HCT116 (cell line): ENCODE results near the gene ZYG11A. TPM values are rescaled to one million over a fixed set of nuclear protein-coding genes. Genes with fewer than 3 reads are reported as not detected.

Source experiments
- ATAC-seq: fragments of 200-7000 bp; cut with Tn5 transposase; 2 replicates; pipeline ENCODE4 v1.9.1; 2020; ENCODE audit warnings: mild to moderate bottlenecking, moderate library complexity
- BruUV-seq: library from RNA; stranded (reverse); fragments of 400-500 nt; replicated peaks from 2 replicates; lab custom pipeline; 2021; lab: Mats Ljungman, UMichigan
- CTCF ChIA-PET: fragments of 300-600 bp; sonication (Branson Sonifier 250); formaldehyde crosslinking; loops from one replicate; lab custom pipeline; 2021; ENCODE audit warnings: antibody characterized with exemption; lab: Charles Lee
- POLR2A ChIA-PET: fragments of 300-600, 350-600 bp; sonication (Branson Sonifier 250); formaldehyde crosslinking; loops from one replicate; lab custom pipeline; 2021; ENCODE audit warnings: antibody characterized with exemption; lab: Charles Lee
- RAD21 ChIA-PET, 2 experiments: fragments of 300-600 bp; sonication (Branson Sonifier 250); formaldehyde crosslinking; loops; one replicate each; lab custom pipeline; 2023; ENCODE audit warnings: low total read pairs in 2 of 2; ENCODE audit not compliant: uncharacterized antibody in 2 of 2, unreplicated experiment in 2 of 2, low non-redundant PET in 1 of 2; lab: Charles Lee
- DNase-seq: peaks from one replicate; pipeline ENCODE4 v3.0.0-alpha.2; 2010; ENCODE audit warnings: low read depth, low spot score
- H2AFZ ChIP-seq: fragments of 200-600 bp; shearing (Covaris generic), sonication (generic); 2 replicates; pipeline ENCODE4 v1.6.1; 2017; ENCODE audit warnings: low read depth, mixed run types, mixed read lengths, antibody characterized with exemption, low read length; ENCODE audit not compliant: poor library complexity, severe bottlenecking
- H3K27ac ChIP-seq: 2 replicates; pipeline ENCODE4 v1.5.1; 2012; ENCODE audit warnings: low read depth, low read length
- H3K27me3 ChIP-seq: fragments of 200-600 bp; sonication (generic); 2 replicates; pipeline ENCODE4 v1.6.1; 2016; ENCODE audit warnings: mixed run types, low read length, mixed read lengths; ENCODE audit not compliant: insufficient read depth
- H3K36me3 ChIP-seq, 2 experiments: fragments of 200-500 bp in 1 of 2; fragments of 200-600 bp in 1 of 2; sonication (Bioruptor generic) in 1 of 2; sonication (generic) in 1 of 2; 2 replicates each; pipeline versions ENCODE4 v1.5.1 to v1.6.1; 2014 to 2016; ENCODE audit warnings: low read length in 2 of 2, inconsistent platforms in 1 of 2, mixed read lengths in 1 of 2, mixed run types in 1 of 2; ENCODE audit not compliant: insufficient read depth in 2 of 2, control insufficient read depth in 1 of 2
- H3K4me1 ChIP-seq, 2 experiments: fragments of 200-600 bp in 1 of 2; sonication (generic) in 1 of 2; 2 replicates each; pipeline versions ENCODE4 v1.5.1 to v1.6.1; 2012 to 2017; ENCODE audit warnings: low read length in 2 of 2, inconsistent platforms in 1 of 2, mild to moderate bottlenecking in 1 of 2, mixed read lengths in 1 of 2, mixed run types in 1 of 2, moderate library complexity in 1 of 2; ENCODE audit not compliant: insufficient read depth in 2 of 2, control insufficient read depth in 1 of 2
- H3K4me2 ChIP-seq: fragments of 200-600 bp; sonication (generic); 2 replicates; pipeline ENCODE4 v1.6.1; 2017; ENCODE audit warnings: mixed run types, low read length, mixed read lengths
- H3K4me3 ChIP-seq, 2 experiments: fragments of 200-600 bp in 1 of 2; sonication (generic) in 1 of 2; replicated peaks in 1 of 2; 2 replicates each; pipeline ENCODE4 v1.5.1; 2011 to 2016; ENCODE audit warnings: low read length in 2 of 2, control low read depth in 1 of 2, low read depth in 1 of 2, mild to moderate bottlenecking in 1 of 2, mixed read lengths in 1 of 2, mixed run types in 1 of 2
- H3K79me2 ChIP-seq: fragments of 200-600 bp; sonication (generic); 2 replicates; pipeline ENCODE4 v1.6.1; 2017; ENCODE audit warnings: mild to moderate bottlenecking, mixed run types, low read length, moderate library complexity, mixed read lengths; ENCODE audit not compliant: insufficient read depth
- H3K9ac ChIP-seq: fragments of 200-600 bp; sonication (generic); 2 replicates; pipeline ENCODE4 v1.6.1; 2016; ENCODE audit warnings: low read length, mixed read lengths
- H3K9me2 ChIP-seq: fragments of 200-600 bp; sonication (generic), shearing (Covaris generic); 2 replicates; pipeline ENCODE4 v1.6.1; 2017; ENCODE audit warnings: mixed run types, mild to moderate bottlenecking, moderate library complexity; ENCODE audit not compliant: insufficient read depth
- H3K9me3 ChIP-seq, 2 experiments: fragments of 200-500 bp in 1 of 2; fragments of 200-600 bp in 1 of 2; sonication (Bioruptor generic) in 1 of 2; sonication (generic) in 1 of 2; 2 replicates each; pipeline ENCODE4 v1.6.1; 2014 to 2017; ENCODE audit warnings: low read length in 2 of 2, mixed read lengths in 2 of 2, inconsistent platforms in 1 of 2, low read depth in 1 of 2, mild to moderate bottlenecking in 1 of 2, mixed run types in 1 of 2, moderate library complexity in 1 of 2; ENCODE audit not compliant: control insufficient read depth in 1 of 2, insufficient read depth in 1 of 2
- H4K20me1 ChIP-seq: fragments of 200-600 bp; sonication (generic), shearing (Covaris generic); 2 replicates; pipeline ENCODE4 v1.6.1; 2017; ENCODE audit warnings: mixed run types, mild to moderate bottlenecking, moderate library complexity; ENCODE audit not compliant: insufficient read depth
- CEBPB ChIP-seq: IDR thresholded peaks from 2 replicates; pipeline ENCODE4 v1.6.1; 2012; ENCODE audit warnings: low read depth
- CTCF ChIP-seq, 3 experiments: fragments of 200-600 bp in 1 of 3; sonication (generic) in 1 of 3; IDR thresholded peaks in 2 of 3; conservative IDR thresholded peaks in 1 of 3; 2 replicates each; pipeline ENCODE4 v1.5.1; 2012 to 2017; ENCODE audit warnings: low read depth in 2 of 3, low read length in 2 of 3, antibody characterized with exemption in 1 of 3, borderline replicate concordance in 1 of 3, control low read depth in 1 of 3, mild to moderate bottlenecking in 1 of 3, mixed read lengths in 1 of 3, mixed run types in 1 of 3, moderate library complexity in 1 of 3; ENCODE audit not compliant: insufficient read depth in 1 of 3
- EGR1 ChIP-seq: IDR thresholded peaks from 2 replicates; pipeline ENCODE4 v1.6.1; 2012; ENCODE audit warnings: low read depth
- ELF1 ChIP-seq: IDR thresholded peaks from 2 replicates; pipeline ENCODE4 v1.6.1; 2012; ENCODE audit warnings: low read depth, borderline replicate concordance
- EZH2 ChIP-seq: fragments of 200-600 bp; sonication (generic); IDR thresholded peaks from 2 replicates; pipeline ENCODE4 v1.6.1; 2017; ENCODE audit warnings: antibody characterized with exemption, mixed run types
- FOSL1 ChIP-seq: IDR thresholded peaks from 2 replicates; pipeline ENCODE4 v1.6.1; 2012; ENCODE audit warnings: low read depth
- JUND ChIP-seq: IDR thresholded peaks from 2 replicates; pipeline ENCODE4 v1.6.1; 2012
- POLR2A ChIP-seq: IDR thresholded peaks from 2 replicates; pipeline ENCODE4 v1.7.0; 2011; ENCODE audit warnings: borderline replicate concordance; ENCODE audit not compliant: insufficient read depth, insufficient read length; ENCODE audit errors: extremely low read depth
- RAD21 ChIP-seq: IDR thresholded peaks from 2 replicates; pipeline ENCODE4 v1.6.1; 2012; ENCODE audit warnings: low read depth, mild to moderate bottlenecking
- SIN3A ChIP-seq: IDR thresholded peaks from 2 replicates; pipeline ENCODE4 v1.6.1; 2012; ENCODE audit warnings: low read depth
- TCF7L2 ChIP-seq: IDR thresholded peaks from 2 replicates; pipeline ENCODE4 v1.7.0; 2011; ENCODE audit warnings: borderline replicate concordance, inconsistent platforms; ENCODE audit not compliant: insufficient read depth, insufficient read length; ENCODE audit errors: extremely low read depth
- YY1 ChIP-seq: IDR thresholded peaks from 2 replicates; pipeline ENCODE4 v1.6.1; 2011; ENCODE audit warnings: low read length, low read depth, moderate library complexity, mild to moderate bottlenecking; ENCODE audit not compliant: insufficient replicate concordance; ENCODE audit errors: extremely low read depth
- intact Hi-C: fragments of 100-400 bp; cut with micrococcal nuclease; formaldehyde crosslinking; loops from 2 replicates; pipeline ENCODE4 v1.10.0; 2022
- total RNA-seq: library from RNA; stranded (reverse); gene quantifications from one replicate; pipeline ENCODE4 v1.2.1, GENCODE V29; 2021; ENCODE audit not compliant: unreplicated experiment
- TF ChIP-seq, protein P1 (sequence below): IDR thresholded peaks from 2 replicates; pipeline ENCODE4 v1.6.1; 2012
- TF ChIP-seq, protein P2 (sequence below): IDR thresholded peaks from 2 replicates; pipeline ENCODE4 v1.6.1; 2012; ENCODE audit warnings: low read depth

ZYG11A gene
- total RNA-seq, 1 experiment from 2014 or later = 0.05 TPM

DNA sequence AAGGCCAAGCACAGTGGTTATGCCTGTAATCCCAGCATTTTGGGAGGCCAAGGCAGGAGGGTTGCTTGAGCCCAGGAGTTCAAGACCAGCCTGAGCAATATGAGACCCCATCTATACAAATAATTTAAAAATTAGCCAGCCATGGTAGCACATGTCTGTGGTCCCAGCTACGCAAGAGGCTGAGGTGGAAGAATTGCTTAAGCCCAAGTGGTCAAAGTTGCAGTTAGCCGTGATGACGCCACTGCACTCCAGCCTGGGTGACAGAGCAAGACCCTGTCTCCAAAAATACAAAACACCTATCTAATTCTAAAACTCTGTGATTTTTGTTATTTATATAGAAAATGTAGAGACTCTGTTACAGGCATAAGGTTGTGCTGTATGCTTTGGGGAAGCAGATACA lies 44.2 kb upstream of the ZYG11A start:
- ATAC-seq = no peak
- H3K27ac ChIP-seq = no peak overlapping the region
- H3K4me3 ChIP-seq = no peak overlapping the region
- no peak overlapping the region for H3K4me2 ChIP-seq
- no peaks in the 10 kb centered on the region for H3K9me2 ChIP-seq
- TF ChIP-seq, protein P1, sequence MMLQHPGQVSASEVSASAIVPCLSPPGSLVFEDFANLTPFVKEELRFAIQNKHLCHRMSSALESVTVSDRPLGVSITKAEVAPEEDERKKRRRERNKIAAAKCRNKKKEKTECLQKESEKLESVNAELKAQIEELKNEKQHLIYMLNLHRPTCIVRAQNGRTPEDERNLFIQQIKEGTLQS = no peak
- TF ChIP-seq RAD21 (no peak), JUND (no peak), SIN3A (no peak), POLR2A (no peak)
- no peaks in the 10 kb centered on the region; the same call in 1 of the 2 replicates for H4K20me1 ChIP-seq
- RAD21 ChIA-PET = no interaction called here
- no peaks in the 10 kb centered on the region for H3K9me3 ChIP-seq
- no TSS peak for BruUV-seq
- DNase-seq = no peak
- H3K36me3 ChIP-seq = peaks cover 0 to 2% of the 10 kb centered on the region in 2 experiments; a peak in 1 of 4 replicates
- H3K79me2 ChIP-seq = no peaks in the 10 kb centered on the region
- CTCF ChIA-PET = no interaction called here
- no peak overlapping the region for H3K9ac ChIP-seq
- intact Hi-C loops = no loop called here
- no peaks in the 10 kb centered on the region for H3K4me1 ChIP-seq
- H2AFZ ChIP-seq = no peak overlapping the region
- no peaks in the 10 kb centered on the region for H3K27me3 ChIP-seq
- POLR2A ChIA-PET = no interaction called here

DNA sequence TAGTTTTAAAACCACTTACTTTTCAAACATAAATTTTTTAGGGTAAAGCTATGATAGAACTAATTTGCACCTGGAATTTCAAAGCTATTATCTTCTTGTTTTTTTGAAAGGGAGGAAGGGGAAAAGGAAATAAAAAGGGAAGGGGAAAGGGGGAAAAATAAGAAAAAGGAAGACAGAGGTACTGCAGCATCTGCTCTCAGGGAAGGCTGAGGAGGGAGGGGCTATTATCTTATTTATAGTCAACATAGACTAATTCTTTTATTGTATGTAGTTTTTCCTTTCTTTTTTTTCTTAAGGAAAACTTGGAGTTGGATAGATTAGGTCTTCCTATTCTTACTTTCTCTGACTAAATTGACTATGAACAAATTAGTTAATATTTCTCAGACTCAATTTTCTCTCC lies 41.5 kb upstream of the ZYG11A start:
- ATAC-seq (no peak), DNase-seq (no peak)
- Histone ChIP-seq H3K36me3 (peaks cover 0 to 2% of the 10 kb centered on the region in 2 experiments; a peak in 1 of 4 replicates), H3K27me3 (no peaks in the 10 kb centered on the region), H3K79me2 (no peaks in the 10 kb centered on the region), H2AFZ (no peak overlapping the region), H3K4me3 (no peak overlapping the region), H3K9ac (no peak overlapping the region), H3K4me1 (no peaks in the 10 kb centered on the region), H4K20me1 (no peaks in the 10 kb centered on the region; the same call in 1 of the 2 replicates), H3K9me3 (no peaks in the 10 kb centered on the region), H3K4me2 (no peak overlapping the region), H3K9me2 (no peaks in the 10 kb centered on the region), H3K27ac (no peak overlapping the region)
- intact Hi-C loops = no loop called here
- CTCF ChIA-PET = no interaction called here
- POLR2A ChIA-PET = no interaction called here
- no TSS peak for BruUV-seq
- RAD21 ChIA-PET = no interaction called here
- TF ChIP-seq YY1 (no peak), POLR2A (no peak), EZH2 (no peak), EGR1 (no peak), CEBPB (no peak), FOSL1 (no peak), TCF7L2 (no peak), ELF1 (no peak), JUND (no peak), CTCF (IDR thresholded peaks at IDR 0.05 in 2 of 3, conservative IDR thresholded peaks at IDR 0.05 in 1 of 3; ENCODE audit: borderline replicate concordance in 1 of 3, insufficient read depth in 1 of 3, low read depth in 2 of 3, low read length in 2 of 3) (no peak)
- TF ChIP-seq, protein P1 = no peak
- TF ChIP-seq, protein P2, sequence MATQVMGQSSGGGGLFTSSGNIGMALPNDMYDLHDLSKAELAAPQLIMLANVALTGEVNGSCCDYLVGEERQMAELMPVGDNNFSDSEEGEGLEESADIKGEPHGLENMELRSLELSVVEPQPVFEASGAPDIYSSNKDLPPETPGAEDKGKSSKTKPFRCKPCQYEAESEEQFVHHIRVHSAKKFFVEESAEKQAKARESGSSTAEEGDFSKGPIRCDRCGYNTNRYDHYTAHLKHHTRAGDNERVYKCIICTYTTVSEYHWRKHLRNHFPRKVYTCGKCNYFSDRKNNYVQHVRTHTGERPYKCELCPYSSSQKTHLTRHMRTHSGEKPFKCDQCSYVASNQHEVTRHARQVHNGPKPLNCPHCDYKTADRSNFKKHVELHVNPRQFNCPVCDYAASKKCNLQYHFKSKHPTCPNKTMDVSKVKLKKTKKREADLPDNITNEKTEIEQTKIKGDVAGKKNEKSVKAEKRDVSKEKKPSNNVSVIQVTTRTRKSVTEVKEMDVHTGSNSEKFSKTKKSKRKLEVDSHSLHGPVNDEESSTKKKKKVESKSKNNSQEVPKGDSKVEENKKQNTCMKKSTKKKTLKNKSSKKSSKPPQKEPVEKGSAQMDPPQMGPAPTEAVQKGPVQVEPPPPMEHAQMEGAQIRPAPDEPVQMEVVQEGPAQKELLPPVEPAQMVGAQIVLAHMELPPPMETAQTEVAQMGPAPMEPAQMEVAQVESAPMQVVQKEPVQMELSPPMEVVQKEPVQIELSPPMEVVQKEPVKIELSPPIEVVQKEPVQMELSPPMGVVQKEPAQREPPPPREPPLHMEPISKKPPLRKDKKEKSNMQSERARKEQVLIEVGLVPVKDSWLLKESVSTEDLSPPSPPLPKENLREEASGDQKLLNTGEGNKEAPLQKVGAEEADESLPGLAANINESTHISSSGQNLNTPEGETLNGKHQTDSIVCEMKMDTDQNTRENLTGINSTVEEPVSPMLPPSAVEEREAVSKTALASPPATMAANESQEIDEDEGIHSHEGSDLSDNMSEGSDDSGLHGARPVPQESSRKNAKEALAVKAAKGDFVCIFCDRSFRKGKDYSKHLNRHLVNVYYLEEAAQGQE = no peak
